T-helper 1 cell treated with Interleukin-12 subunit alpha and Interleukin-12 subunit beta and Interleukin-4 antibody, amounts not matched to agents 30 μg/mL and 1 μg/mL, for 36 hours (primary cell): ENCODE data around the gene ADCY3.
A peak's percentile ranks its signal among the peaks of the same experiment; 100 is the strongest.

Experiments used
- H3K27ac Mint-ChIP-seq: one replicate; pipeline ENCODE4 v1.8.0; 2021; ENCODE audit warnings: mild to moderate bottlenecking, mixed read lengths
- H3K27me3 Mint-ChIP-seq: one replicate; pipeline ENCODE4 v1.8.0; 2021; ENCODE audit warnings: low read depth, mixed read lengths
- H3K36me3 Mint-ChIP-seq: one replicate; pipeline ENCODE4 v1.8.0; 2021; ENCODE audit warnings: low read depth, mixed read lengths
- H3K4me1 Mint-ChIP-seq: one replicate; pipeline ENCODE4 v1.8.0; 2021; ENCODE audit warnings: low read depth, mixed read lengths
- H3K4me3 Mint-ChIP-seq: one replicate; pipeline ENCODE4 v1.8.0; 2021; ENCODE audit warnings: mild to moderate bottlenecking, moderate library complexity, mixed read lengths
- H3K9me3 Mint-ChIP-seq: one replicate; pipeline ENCODE4 v1.8.0; 2021; ENCODE audit warnings: mixed read lengths

ADCY3 gene

DNA sequence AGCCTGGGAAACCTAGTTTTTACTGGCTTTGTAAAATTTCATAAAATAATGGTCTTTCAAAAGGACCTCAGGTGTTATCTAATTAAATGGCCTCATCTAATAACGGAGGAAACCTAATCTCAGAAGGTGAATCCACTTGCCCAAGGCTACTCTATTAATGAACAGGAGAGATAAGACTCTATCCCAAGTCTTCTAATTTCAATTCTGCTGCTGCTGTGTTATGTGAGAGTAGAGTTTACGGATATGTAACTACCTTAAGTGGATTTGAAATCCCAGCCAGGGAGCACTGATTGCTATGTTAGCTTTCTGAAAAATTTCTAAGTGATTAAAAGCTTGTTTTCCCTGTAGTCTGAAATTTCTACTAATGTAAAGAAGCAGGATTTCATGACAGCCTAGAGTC is 17.2 kb upstream of the ADCY3 start:
- Mint-ChIP-seq H3K9me3 (no peaks in the 10 kb centered on the region), H3K4me3 (no peak overlapping the region), H3K4me1 (no peaks in the 10 kb centered on the region), H3K36me3 (no peaks in the 10 kb centered on the region), H3K27me3 (no peaks in the 10 kb centered on the region), H3K27ac (no peak overlapping the region)

DNA sequence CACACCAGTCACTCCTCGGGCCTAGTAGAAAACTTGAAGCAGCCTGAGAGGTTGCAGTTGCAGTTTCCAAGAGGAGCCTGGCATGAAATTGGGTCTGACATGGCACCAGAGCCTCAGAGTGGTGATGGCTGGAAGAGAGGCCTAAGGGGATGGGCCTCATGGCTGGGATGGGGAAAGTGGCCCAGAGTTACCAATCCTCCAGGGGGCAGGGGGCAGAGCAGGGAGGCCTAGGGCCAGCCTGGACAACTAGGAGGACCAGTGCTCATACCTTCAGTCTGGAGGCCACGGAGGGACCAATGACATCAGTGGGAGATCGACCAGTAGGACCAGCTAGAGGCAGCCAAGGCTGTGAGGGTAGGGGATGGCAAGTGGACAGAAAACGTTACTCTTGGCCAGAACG is 15.1 kb upstream of the ADCY3 start:
- no peaks in the 10 kb centered on the region for H3K27me3 Mint-ChIP-seq
- H3K4me1 Mint-ChIP-seq = peaks cover 8% of the 10 kb centered on the region
- H3K4me3 Mint-ChIP-seq = no peak overlapping the region
- H3K27ac Mint-ChIP-seq = no peak overlapping the region
- H3K9me3 Mint-ChIP-seq = no peaks in the 10 kb centered on the region
- H3K36me3 Mint-ChIP-seq = no peaks in the 10 kb centered on the region

DNA sequence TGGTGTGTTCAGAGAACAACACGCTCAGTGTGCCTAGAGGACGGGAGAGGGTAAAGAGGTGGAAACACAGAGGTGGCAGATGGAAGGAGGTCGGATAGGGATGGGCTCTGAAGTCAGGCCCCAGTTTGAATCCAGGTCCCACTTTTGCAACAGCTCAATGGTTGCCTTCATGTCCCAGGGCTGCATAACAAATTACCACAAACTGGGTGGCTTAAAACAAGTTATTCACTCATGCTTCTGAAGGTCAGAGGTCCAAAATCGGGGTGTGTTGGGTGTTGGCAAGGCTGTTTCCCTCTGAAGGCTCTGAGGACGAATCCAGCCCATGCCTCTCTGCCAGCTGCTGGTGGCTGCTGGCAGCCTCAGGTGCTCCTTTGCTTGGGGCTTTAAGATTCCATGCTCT is 12.7 kb upstream of the ADCY3 start:
- Mint-ChIP-seq H3K27me3 (no peaks in the 10 kb centered on the region), H3K4me3 (no peak overlapping the region), H3K36me3 (no peaks in the 10 kb centered on the region), H3K4me1 (peaks cover 8% of the 10 kb centered on the region), H3K27ac (no peak overlapping the region), H3K9me3 (no peaks in the 10 kb centered on the region)

DNA sequence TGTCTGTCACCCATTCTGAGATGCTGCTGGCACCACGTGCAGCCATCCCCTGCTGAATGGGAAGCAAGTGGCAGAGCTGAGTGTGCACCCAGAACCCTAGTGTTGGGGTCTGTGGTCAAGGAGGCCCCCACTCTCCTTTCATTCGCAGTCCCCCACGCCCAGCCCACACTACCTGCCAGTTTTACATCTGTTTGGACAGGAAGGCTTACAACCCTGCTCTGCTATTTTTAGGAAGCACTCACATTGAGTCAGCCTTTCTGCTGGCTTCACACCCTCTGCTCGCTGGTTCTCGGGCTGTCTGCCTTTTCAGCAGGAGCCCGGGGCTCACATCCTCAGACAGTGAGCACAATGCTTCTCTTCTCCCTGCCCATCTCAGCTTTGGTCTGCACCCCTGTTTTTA is 10.7 kb upstream of the ADCY3 start:
- Mint-ChIP-seq H3K4me3 (no peak overlapping the region), H3K4me1 (peaks cover 8% of the 10 kb centered on the region), H3K36me3 (no peaks in the 10 kb centered on the region), H3K27ac (no peak overlapping the region), H3K9me3 (no peaks in the 10 kb centered on the region), H3K27me3 (no peaks in the 10 kb centered on the region)

DNA sequence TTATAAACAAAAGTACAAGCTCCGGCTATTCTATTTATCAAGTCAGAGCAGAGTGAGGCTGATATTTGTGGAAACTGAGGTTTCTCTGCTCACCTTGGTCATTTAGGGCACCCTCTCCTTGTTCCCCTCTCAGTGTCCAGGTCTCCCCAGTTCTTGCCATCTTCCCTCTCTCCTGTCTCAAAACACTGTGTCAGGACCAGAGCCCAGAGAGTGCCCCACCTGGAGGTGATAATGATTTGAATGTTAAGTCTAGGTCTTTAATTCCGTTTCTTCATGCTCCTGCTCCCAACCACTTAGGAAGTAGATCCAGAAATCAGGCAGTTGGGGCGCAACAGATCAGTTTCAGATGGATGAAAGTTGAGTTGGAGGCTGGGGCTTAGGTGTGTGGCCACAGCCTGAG is 9.2 kb upstream of the ADCY3 start:
- no peaks in the 10 kb centered on the region for H3K36me3 Mint-ChIP-seq
- no peak overlapping the region for H3K4me3 Mint-ChIP-seq
- no peaks in the 10 kb centered on the region for H3K9me3 Mint-ChIP-seq
- no peak overlapping the region for H3K27ac Mint-ChIP-seq
- peaks cover 8% of the 10 kb centered on the region for H3K4me1 Mint-ChIP-seq
- H3K27me3 Mint-ChIP-seq = no peaks in the 10 kb centered on the region

DNA sequence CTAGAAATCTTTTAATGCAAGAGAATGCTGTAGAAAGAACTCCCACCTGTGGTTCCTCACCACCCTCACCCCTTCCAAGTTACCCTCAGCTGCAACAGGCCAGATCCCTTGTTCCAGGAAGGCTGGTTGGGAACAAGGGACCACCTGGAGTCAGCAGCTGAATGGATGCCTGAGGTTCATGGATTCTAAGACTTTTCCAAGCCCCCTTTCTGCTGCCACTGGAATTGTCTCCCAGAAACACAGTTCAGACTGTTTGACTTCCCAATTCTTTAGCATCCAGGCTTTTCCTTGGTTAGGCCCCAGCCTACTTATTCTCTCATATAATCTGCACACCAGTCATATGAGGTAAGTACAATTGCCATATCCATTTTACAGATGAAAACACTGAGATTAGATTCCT is 8.0 kb upstream of the ADCY3 start:
- H3K4me3 Mint-ChIP-seq = no peak overlapping the region
- peaks cover 4% of the 10 kb centered on the region for H3K27me3 Mint-ChIP-seq
- H3K27ac Mint-ChIP-seq = no peak overlapping the region
- H3K36me3 Mint-ChIP-seq = no peaks in the 10 kb centered on the region
- H3K4me1 Mint-ChIP-seq = peaks cover 8% of the 10 kb centered on the region
- no peaks in the 10 kb centered on the region for H3K9me3 Mint-ChIP-seq

DNA sequence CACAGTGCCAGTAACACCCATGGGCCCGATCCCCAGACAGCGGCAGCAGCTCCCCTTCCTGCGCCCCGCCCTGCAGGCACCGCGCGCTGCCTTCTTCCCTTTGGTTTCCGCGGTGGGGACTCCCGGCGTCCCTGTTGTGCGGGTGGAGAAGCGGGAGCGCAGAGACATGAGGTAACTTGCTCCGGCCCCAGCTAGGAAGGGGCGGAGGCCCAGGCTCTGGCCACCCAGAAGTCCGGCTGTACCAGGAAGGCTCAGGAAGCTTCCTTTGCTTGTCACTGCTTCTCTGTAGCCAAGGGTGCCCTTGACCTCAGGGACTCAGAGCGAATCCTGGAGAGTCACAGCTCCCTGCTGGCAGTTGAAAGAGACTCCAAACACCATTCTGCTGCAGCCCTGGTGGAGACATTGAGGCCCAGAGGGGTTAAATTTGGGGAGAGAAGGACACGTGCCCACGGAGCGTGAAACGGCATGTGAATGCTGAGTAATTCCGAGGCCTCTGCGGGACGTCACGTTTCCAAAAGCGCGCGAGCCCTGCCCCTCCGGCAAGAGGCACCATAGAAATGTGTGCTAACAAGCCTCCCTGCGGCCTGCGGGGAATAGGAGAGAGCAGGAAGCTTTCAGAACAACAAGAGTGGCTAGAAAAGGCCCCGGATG is 6.7 kb upstream of the ADCY3 start:
- Mint-ChIP-seq H3K27me3 (peaks cover 4% of the 10 kb centered on the region), H3K4me3 (peak overlapping the region; percentile 16), H3K4me1 (peaks cover 8% of the 10 kb centered on the region), H3K36me3 (no peaks in the 10 kb centered on the region), H3K9me3 (no peaks in the 10 kb centered on the region), H3K27ac (no peak overlapping the region)

DNA sequence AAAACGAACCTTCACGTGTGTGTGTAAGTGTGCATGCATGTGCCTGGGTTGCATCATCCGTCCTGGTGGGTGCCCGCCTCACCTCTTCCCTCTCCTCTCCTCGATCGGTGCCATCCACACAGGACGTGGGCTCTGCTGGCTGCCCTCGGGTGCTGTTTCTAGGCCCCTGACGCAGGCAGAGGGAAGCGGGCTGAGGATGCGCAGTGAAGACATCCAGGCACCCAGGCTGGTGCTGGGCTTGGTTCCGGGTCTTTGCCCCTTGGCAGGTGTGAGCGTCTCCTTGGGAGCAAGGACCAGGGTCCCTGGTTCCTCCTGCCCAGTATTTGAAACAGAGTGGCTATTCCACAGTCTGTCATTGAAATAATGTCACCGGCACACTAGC is 6.2 kb upstream of the ADCY3 start:
- Mint-ChIP-seq H3K27ac (no peak overlapping the region), H3K9me3 (no peaks in the 10 kb centered on the region), H3K4me3 (no peak overlapping the region), H3K36me3 (no peaks in the 10 kb centered on the region), H3K27me3 (peaks cover 4% of the 10 kb centered on the region), H3K4me1 (peaks cover 6% of the 10 kb centered on the region)

DNA sequence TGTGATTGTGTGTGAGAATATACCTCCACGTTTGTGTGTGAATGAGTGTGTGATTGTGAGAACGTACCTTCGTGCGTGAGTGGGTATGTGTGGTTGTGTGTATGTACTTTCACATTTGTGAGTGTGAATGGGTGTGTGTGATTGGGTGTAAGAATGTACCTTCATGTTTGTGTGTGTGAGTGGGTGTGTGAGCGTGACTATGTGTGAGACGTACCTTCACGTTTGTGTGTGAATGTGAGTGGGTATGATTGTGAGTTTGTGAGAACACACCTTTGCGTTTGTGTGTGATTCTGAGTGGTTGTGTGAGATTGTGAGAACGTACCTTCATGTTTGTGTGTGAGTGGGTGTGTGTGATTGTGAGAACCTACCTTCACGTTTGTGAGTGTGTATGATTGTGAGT is 5.8 kb upstream of the ADCY3 start:
- no peak overlapping the region for H3K4me3 Mint-ChIP-seq
- H3K27ac Mint-ChIP-seq = no peak overlapping the region
- no peaks in the 10 kb centered on the region for H3K36me3 Mint-ChIP-seq
- H3K4me1 Mint-ChIP-seq = peaks cover 4% of the 10 kb centered on the region
- H3K9me3 Mint-ChIP-seq = no peaks in the 10 kb centered on the region
- peaks cover 4% of the 10 kb centered on the region for H3K27me3 Mint-ChIP-seq

DNA sequence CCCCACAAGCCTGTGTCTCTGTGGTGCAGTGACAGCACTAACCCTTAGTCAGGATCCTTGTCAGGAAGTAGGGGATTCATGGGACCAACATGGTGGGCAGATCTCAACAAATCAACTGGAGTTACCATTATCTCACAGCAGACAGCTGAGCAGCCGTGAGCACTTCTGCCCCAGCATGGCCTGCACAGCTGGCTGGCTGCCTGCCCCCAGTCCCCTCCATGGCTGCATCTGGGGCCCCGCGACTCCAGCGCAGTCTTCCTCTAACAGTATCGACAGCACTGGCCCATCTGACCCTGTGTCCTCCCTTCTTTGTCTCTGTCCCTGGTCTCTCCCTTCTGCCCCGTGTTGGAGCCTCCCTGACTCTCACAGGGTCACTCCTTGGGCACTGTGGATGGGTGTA is 4.7 kb upstream of the ADCY3 start:
- Mint-ChIP-seq H3K4me3 (no peak overlapping the region), H3K4me1 (peaks cover 3% of the 10 kb centered on the region), H3K36me3 (no peaks in the 10 kb centered on the region), H3K27me3 (peaks cover 4% of the 10 kb centered on the region), H3K27ac (no peak overlapping the region), H3K9me3 (no peaks in the 10 kb centered on the region)

DNA sequence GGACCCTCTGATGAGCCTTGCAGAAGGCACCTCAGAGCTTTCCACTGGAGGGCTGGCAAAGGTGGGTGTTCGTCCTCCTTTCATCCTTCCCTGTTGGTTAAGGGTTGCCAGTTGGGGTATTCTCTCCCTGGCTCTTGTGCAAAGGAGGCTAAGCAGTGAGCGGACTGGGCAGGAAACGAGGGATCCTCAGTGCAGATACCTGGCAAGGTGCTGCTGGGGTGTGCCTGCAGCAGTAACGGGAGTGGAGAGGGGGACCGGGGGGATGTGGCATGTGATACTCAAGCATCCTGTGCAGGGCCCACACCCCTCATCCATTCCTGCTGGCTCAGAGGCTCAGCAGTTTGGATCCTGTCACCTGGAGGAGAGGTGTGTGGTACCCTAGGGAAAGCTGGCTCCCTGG is 4.2 kb upstream of the ADCY3 start:
- Mint-ChIP-seq H3K27me3 (peaks cover 4% of the 10 kb centered on the region), H3K4me1 (peaks cover 4% of the 10 kb centered on the region), H3K36me3 (peaks cover under 1% of the 10 kb centered on the region), H3K4me3 (no peak overlapping the region), H3K9me3 (no peaks in the 10 kb centered on the region), H3K27ac (no peak overlapping the region)

DNA sequence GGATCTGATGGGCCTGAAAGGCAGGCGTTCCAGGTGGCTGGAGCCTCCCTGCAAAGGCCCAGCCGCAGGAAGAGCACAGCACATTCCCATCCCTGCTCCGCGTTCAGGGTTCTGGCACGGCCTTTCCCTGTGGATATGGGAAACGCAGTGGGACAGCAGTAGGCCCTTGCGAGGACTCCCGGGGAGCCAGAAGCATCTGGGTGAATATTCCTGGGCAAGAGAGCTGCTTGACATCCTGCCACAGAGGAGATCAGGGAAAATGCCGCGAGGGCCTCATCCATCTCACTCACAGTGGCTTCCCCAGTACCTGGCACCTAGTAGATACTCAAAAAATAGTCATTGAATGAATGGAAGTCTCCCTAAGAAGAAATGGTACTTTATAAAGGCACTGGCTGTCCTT is 3.1 kb upstream of the ADCY3 start:
- Mint-ChIP-seq H3K4me3 (no peak overlapping the region), H3K9me3 (no peaks in the 10 kb centered on the region), H3K36me3 (peaks cover 3% of the 10 kb centered on the region), H3K27me3 (peaks cover 4% of the 10 kb centered on the region), H3K4me1 (peaks cover 12% of the 10 kb centered on the region), H3K27ac (no peak overlapping the region)

DNA sequence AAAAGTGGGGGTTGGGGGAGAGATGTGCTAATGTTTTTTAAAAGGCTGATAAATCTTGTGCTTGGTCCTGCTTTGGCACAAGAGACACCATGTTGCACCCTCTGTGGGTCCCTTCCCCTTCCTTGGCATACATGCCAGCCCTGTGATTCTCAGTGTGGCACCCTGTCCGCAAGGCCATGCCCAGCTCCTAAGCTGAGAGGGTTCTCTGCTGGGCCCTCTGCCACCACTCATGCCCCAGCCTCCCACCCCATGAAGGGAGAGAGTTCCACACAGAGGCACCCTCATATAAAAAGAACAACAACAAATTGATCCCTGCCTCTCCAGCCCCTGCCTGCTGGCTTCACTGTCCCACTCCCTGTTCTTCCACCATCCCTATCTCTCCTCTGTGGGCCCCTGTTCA is 2.5 kb upstream of the ADCY3 start:
- H3K4me3 Mint-ChIP-seq = no peak overlapping the region
- H3K36me3 Mint-ChIP-seq = peaks cover 9% of the 10 kb centered on the region
- no peaks in the 10 kb centered on the region for H3K9me3 Mint-ChIP-seq
- peaks cover 4% of the 10 kb centered on the region for H3K27me3 Mint-ChIP-seq
- H3K27ac Mint-ChIP-seq = no peak overlapping the region
- H3K4me1 Mint-ChIP-seq = peaks cover 17% of the 10 kb centered on the region

DNA sequence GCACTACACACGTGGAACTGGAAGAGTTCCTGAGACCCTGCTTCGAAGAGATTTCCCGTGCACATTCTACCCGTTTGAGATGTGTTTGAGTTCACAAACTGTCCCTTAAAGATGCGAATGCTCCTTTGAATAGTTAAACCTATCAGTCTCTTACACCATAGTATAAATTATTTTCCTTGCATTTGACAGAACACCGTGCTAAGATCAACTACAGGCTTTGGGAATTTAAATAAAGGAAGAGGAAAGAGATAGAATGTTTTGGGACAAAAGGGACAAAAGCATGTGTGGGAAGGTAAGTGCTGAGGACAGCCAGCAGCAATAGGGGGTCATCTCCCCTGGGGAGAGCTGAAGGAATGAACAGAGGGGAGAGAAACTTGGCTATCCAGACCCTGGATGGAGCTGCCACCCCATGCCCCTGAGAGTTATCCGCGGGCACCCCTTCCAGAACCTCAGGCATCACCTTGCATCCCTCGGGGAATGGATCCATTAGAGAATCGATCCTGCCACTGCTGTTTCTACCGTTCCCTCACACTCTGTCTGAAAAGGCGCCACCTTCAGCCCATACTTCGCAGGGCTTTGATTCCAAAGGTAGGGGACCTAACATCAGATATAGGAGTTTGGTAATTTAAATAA is 888 bp upstream of the ADCY3 start:
- peak overlapping the region; percentile 18 for H3K27ac Mint-ChIP-seq
- H3K4me1 Mint-ChIP-seq = peaks cover 20% of the 10 kb centered on the region
- peak overlapping the region; percentile 73 for H3K4me3 Mint-ChIP-seq
- H3K36me3 Mint-ChIP-seq = peaks cover 9% of the 10 kb centered on the region
- no peaks in the 10 kb centered on the region for H3K9me3 Mint-ChIP-seq
- H3K27me3 Mint-ChIP-seq = peaks cover 4% of the 10 kb centered on the region

DNA sequence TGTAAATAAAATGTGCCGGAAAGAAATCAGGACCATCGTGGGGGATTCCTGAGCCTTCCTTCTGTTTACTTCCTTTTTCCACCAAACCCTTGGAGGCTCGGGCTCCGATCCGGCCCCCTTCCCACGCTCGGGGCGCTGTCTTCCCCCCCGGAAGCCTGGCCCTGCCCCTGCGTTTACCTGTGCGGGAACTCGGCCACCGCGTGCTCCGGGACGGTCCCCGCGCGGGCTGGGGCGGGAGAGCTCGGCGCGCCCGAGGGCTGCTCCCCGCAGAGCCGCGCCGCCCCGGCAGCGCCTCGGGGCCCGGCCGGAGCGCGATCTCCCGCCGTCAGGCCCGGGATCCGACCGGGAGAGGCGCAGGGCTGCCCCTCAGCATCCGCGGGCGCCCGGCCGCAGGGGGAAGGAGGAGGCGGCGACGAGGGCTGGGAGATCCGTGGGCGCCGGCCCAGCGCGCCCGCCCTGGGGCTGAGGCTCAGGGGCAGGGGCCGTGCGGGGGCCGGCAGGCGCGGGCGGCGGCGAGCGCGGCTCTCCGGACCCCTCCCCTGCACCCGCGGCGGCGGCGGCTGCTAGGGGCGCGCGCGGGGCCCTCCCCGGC is 435 bp downstream of the ADCY3 start:
- H3K27me3 Mint-ChIP-seq = peaks cover 4% of the 10 kb centered on the region
- peak overlapping the region; percentile 93 for H3K4me3 Mint-ChIP-seq
- H3K36me3 Mint-ChIP-seq = peaks cover 9% of the 10 kb centered on the region
- H3K4me1 Mint-ChIP-seq = peaks cover 21% of the 10 kb centered on the region
- no peaks in the 10 kb centered on the region for H3K9me3 Mint-ChIP-seq
- peak overlapping the region; percentile 43 for H3K27ac Mint-ChIP-seq
